ENCODE measurements around the gene TSC22D1.
"Not testable (repeated sequence)": the region's sequence is repeated elsewhere in the genome, so short reads cannot be mapped to it uniquely, and the experiment has no call there.

The TSC22D1 gene

DNA sequence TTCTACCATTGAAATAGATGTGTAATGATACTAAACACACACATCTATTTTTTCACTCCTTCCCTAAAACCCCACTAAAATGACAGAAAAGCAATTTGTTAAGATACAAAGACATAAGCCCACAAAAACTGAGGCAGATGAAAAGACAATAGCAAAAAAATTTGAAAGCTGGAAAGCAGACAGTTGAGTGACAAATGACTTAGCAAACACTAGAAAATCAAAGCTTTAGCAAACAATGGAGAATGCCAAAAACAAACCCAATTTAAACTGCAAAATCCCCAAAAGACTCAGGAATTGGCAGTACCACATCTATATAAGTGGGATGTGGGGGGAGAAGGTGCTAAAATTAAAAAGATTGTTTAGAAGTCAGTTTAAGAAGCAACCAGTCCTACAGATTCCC, 9.5 kb downstream of the TSC22D1 start:
- DNase-seq: peak; percentile 3

DNA sequence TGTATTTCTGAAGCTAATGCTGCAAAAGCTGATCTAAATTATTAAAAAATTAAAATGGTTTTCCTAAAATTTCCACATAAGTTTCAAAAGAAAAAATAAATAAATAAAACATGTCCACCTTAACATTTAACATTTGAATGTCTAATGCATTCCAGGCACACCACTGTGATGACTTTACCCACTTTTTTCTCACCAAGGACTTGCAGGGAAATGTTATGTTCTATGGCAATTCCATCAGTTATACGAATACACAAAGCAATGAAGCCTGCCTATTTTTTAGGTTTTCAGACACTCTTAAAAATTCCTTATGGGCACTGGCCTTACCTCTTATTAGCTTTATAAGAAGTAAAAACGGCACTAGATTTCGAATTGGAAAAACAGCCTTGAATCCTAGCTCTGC, 10.2 kb downstream of the TSC22D1 start:
- no peak for DNase-seq

DNA sequence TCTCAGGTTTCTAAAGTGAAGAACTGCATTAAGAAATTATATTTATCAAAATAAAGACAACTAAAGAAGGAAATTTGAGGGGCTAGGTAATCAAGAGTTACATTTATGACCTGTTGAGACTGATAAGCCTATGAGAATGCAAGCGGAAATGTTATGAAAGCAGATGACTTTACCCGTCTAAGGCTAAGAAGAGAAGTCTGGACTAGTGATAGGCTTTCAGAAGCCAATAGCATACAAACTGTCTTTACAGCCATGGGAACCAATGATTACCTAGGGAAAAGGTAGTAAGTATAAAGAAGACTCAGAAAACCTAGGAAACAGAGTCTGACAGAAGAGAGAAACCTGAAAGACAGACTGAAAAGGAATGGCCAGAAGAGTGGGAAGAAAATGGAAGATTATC, 11.2 kb downstream of the TSC22D1 start:
- no peak for DNase-seq

DNA sequence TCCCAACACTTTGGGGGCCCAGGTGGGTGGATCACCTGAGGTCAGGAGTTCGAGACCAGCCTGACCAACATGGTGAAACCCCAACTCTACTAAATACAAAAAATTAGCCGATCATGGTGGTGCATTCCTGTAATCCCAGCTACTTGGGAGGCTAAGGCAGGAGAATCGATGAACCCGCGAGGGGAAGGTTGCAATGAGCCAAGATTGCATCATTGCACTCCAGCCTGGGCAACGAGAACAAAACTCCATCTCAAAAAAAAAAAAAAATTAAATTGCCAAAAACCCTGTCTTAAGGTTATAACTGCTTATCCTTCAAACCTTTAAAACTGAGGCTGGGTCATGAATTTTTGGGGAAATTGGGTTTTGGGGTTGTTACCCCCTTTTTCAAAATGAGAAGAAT, 13.3 kb downstream of the TSC22D1 start:
- DNase-seq: not testable (repeated sequence)

DNA sequence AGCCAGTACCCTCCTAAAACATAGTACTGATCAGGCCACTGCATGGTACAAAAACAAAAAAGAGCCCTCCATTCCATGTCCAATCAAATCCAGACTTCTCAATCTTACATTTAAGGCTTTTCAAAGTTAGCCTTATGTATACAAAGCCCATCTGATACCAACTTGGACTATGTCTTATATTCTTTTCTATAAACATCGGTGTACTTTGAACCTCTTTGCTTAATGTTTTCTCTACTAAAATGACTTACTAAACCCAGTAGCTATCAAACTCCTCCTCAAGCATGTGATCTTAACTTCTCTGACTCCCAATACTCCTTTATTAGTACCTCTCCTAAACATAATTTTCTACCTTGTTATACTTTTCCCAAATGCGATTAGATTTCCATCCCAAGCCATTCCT, 14.8 kb downstream of the TSC22D1 start:
- no peak for DNase-seq

DNA sequence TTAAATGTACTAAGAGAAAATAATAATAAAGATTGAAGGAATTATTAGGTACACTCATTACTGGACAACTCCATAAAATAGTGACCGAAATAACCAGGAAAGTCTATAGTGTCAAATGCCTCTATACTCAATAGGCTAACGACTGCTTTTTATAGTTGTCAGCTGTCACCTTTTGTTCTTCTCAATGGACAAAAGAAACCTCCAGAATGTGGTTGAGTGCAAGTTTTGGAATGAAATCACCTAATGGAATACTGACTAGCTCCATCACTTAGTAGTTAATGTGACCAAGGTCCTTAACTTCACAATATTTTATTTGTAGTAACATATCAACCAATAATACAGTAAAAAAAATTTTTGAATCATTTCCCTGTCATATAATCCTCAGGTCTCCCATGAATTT, 18.1 kb downstream of the TSC22D1 start:
- DNase-seq: no peak

DNA sequence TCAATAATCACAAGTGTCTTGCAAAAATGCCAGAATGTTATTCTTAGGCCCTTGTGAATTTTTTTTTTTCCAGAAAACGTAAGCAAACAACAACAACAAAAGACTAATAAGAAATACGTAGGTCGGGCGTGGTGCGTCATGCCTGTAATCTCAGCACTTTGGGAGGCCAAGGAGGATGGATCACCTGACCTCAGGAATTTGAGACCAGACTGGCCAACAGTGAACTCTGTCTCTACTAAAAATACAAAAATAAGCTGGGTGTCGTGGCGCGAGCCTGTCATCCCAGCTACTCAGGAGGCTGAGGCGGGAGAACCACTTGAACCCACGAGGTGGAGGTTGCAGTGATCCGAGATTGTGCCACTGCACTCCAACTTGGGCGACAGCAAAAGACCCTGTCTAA, 20.9 kb downstream of the TSC22D1 start:
- no peak for DNase-seq

DNA sequence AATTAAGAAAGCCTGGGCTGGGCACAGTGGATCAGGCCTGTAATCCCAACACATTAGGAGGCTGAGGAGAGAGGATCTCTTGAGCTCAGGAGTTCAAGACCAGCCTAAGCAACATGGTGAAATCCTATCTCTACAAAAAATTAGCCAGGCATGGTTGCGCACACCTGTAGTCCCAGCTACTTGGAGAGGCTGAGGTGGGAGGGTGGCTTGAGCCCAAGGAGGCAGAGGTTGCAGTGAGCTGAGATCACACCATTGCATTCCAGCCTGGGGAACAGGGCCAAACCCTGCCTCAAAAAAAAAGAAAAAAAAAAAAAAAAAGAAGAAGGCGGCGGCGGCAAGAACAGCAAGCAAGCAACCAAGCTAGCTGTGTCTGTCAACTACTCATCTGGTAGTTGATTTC, 26.7 kb downstream of the TSC22D1 start:
- no peak for DNase-seq

DNA sequence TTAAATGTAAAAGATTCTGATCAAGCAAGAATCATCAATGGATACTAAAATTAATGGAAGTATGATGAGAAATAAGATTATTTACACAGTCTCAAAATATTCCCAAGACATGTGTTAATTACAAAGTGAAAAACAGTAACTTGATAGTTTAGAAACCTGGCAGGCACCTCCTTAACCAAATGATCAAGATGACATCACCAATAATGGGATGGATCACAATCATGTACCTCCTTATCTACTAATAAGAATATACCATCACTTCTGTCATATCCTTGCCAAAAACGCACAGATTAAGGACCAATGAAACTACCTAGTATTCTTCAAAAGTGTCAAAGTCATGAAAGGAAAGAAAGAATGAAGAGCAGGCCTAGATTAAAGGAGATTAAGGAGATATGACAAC, 30.0 kb downstream of the TSC22D1 start:
- DNase-seq: no peak

DNA sequence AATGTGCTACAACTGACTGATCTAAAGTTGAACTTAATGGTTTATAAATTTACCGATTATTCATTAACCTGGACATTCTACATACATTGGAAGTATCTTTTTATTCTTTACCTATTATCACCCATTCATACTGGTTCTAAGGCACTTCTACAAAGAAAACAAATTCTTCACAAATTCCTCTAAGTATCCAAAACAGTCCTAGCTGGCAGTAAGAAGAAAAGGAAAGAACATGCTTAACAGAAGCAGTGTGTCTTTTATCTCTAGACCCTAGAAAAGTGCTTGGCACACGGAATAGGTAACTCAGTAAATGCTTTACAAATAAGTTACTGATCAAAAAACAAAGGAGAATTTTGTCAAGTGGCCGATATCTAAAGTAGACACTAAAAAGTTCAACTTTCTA, 32.8 kb downstream of the TSC22D1 start:
- DNase-seq: no peak

DNA sequence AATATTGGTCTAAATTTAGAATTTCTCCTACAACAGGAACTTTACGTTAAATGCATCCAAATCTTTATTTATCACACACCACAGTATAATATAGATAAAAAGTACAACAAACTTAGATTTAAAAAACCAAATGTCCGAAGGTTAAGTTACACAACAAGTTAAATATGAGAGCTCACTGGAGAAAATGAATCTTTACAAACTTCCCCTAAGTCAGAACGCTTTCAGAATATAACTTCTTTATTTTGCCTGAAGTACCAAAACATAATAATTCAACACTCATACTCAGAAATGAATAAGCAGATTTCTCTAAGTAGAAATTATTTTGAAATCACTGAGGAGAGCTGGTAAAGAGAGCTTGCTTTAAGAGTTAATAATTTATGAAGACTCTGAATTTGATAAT, 33.8 kb downstream of the TSC22D1 start:
- DNase-seq: no peak

DNA sequence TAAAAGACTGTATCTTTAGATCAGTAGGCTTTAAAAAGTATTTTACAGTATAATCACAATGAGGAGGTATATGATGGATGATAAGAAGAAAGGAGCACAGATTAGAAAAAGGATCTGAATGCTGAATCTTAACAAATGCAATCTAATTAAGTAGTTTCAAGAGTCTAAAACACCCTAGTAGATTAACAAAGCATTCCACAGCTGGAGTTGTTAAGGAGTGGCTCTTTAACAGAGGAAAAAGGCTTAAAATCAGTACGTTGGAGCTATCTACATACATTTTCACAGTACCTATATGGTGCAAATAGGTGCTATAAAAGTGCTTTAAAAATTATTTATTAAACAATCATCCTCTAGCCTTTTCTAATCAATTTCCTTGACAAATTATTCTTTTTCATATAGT, 34.5 kb downstream of the TSC22D1 start:
- no peak for DNase-seq

DNA sequence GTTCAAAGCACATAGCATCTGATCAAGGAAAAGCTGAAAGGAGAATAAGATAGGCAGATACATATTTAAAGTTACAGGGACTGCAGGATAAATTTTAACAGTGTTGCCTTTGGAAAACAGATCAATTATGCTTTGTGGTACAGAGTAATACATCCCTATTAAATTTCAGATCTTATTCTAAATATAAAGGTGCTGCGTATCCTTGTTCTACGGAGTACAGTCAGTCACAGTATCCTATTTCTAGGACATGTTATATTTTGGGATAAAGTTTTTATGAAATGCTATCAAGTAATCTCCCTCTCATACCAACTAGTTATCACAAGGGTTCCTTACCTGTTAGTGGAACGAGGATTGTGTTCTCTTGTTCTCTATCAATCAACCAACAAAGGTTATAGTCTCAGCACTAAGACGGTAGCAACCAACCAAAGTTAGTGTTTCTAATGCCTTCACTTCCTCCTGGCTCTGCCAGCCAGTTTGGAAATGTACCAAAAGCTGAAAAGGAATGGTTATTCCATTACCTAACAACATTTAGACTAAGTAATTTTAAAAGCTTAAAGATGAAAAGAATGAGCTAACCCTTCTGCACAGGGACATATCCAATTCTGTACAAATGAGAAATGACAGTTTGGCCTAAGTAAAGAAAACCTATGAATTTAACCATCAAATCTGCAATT, 35.2 kb downstream of the TSC22D1 start:
- no peak for DNase-seq

DNA sequence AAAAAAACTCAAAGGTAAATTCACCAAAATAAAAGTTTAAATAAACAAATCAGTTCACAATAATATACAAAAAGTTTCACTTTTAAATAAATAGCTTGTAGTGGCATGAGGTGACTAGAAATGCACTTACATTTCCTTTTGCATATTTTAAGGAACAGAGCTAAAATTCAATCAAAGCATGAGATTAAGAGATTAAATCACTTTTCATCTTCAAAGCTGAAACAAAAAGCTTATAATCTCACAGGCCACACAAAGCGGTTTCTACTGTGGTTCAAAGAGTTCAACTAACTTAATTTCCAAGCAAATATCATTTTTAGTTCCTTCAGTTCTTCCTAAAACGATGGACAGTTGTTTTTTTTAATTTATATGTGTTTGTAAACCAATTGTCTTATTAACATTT, 38.9 kb downstream of the TSC22D1 start:
- DNase-seq: no peak

DNA sequence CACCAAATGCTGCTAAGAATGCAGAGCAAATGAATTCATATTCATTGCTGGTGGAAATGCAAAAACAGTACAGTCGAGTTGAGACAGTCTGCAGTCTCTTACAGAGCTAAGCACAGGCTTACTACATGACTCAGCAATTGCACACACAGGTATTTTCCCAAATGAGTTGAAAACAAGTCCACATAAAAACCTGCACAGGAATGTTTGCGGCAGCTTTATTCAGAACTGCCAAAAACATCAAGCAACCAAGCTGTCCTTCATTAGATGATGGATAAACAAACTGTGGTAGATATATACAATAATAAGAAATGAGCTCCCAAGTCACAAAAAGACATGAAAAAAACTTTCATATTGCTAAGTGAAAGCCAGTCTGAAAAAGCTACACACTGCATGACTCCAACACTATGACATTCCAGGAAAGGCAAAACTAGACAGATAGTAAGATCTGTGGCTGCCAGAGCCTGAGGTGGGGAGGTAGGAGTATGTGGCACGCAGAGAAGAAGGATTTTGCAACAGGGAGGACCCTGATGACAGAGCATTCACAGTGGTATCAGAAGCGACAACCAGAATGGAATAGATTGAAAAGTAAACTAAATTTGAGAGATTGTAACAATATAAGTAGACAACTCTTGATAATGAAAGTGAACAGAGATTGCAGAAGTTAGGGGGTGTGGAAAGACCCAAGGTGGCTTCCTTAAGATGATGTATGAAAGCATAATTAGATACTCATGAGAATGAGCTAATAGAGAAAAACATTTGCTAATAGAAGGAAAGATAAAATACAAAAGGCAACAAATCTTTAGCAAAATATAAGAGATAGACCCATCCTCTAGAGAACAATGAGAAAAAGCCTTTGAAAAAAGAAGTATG, 52.7 kb downstream of the TSC22D1 start:
- DNase-seq: peak; percentile 53

DNA sequence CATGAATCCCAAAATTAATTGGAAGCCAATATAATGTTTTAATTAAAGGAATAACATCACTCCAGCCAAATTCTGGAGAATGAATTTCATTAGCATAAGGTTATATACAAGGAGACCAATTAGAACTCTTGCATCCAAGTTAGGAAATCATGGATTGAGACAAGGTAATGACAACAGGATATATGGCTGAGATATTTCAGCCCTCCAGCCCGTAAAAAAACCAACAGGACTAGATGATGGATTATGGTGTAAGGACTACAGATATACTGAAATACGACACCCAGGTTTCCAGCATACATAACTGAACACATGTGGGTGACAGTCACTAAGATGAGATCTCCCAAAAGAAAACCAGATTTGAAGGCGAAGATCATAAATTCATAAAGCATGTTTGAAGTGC, 56.5 kb downstream of the TSC22D1 start:
- DNase-seq: no peak

DNA sequence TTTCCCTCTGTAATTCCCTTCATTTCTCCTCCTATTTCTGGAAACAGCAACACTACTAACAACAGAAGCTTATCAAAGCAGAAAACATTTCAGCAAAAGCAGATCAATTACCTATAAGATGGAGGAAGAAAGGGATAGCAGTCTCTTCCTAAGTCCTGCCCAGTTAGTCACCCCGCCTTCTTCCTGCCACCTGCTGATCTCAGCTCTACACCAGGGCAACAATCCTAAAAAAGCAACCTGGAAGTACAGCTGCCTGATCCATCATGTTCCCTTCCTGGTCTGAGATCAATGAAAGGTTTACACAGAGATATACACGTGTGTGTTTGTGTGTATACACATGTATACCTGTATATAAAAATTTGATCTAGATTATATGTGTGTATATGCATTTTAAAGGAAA, 59.4 kb downstream of the TSC22D1 start:
- DNase-seq: peak; percentile 87

DNA sequence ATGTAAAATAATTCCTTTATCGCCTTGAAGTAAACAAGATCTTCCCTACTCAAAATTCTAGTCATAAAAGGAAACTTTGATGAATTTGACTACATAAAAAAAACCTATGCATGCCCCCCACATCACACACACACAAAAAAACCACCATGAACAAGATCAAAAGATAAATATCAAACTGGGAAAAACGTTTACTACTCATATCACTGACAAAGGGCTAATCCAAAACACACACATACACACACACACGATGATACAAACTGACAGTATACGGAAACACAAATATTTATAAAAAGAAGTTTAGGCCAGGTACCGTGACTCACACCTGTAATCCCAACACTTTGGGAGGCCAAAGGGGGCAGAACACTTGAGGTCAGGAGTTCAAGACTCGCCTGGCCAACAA, 61.9 kb downstream of the TSC22D1 start:
- no peak for DNase-seq

DNA sequence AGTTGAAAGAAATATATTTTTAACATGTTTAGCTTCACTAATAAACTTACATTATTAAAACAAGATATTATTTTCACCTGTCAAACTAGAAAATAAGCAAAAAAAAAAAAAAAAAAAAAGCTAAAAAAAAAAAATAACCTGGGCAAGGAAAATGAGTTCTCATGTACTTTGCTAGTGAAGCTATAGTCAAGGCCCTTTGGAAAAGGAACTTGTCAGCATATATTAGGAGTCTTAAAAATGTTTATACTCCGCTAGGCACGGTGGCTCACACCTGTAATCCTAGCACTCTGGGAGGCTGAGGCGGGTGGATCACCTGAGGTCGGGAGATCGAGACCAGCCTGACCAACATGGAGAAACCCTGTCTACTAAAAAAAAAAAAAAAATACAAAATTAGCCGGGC, 66.3 kb downstream of the TSC22D1 start:
- DNase-seq: not testable (repeated sequence)

DNA sequence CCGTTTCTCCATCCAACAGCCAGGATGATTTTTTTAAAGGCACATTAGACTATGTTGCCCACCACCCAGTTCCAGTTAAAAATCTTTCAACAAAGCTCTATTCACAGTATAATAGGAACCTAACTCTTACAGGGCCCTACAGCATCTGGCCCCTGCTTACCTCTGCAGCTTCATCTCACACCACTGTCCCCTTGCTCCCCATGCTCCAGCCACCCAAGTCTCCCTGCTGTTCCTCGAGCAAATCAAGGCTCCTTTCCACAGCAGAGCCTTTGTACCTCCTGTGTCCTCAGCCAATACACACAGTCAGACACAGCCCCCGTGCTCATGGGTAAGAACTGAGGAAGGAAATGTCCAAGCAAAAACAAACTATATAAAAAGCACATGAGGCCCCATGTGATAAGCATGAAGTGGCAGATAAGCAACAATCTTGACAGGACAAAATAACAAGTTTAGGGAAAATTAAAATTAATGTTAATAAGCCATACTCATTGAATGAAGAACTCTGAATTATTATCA, 67.5 kb downstream of the TSC22D1 start:
- no peak for DNase-seq

DNA sequence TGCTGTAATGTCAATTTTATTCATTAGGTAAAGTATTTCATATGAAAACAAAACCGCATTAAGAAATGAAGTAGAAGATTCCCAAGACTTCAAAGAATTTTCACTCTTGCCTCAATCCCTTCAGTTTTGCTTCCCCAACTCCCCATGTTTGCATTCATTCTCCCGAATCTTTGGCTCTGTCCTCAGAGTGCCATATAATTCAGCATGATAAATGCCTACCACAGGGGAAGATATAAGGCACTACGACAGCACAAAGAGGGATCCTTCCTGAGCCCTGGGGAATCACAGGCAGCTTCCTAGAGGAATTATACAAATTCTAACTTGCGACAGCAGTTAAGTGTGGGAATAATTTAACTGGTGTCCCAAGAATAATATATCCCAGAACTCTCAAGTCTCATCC, 68.5 kb downstream of the TSC22D1 start:
- no peak for DNase-seq

DNA sequence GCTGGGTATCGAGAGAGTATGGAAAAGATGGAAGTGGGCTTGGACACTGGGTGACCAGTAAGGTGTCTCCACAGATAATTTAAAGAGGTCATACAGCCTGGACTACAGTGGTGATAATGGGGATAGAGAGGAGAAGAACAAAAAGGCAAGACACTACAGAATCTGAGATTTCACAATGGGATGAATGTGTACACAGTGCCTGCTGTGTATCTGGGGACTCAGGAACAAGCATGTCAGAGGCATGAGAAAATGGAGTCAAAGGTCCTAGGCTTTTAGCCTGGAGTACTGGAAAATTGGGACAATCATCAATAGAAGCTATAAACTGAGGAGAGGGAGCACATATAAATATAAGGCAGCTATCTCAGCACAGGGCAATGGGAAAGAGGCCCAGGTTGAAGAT, 69.4 kb downstream of the TSC22D1 start:
- DNase-seq: no peak

DNA sequence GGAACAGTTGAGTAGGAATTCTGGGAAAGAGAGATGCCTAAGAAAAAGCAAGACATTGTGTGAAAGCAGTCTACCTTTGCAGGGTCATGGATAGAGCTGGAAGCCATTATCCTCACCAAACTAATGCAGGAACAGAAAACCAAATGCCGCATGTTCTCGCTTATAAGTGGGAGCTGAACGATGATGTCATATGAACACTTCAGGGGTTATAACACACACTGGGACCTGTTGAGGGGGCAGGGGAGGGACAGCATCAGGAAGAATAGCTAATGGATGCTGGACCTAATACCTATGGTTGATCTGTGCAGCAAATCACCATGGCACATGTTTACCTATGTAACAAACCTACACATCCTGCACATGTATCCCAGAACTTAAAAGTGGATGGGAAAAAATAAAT, 69.9 kb downstream of the TSC22D1 start:
- no peak for DNase-seq

DNA sequence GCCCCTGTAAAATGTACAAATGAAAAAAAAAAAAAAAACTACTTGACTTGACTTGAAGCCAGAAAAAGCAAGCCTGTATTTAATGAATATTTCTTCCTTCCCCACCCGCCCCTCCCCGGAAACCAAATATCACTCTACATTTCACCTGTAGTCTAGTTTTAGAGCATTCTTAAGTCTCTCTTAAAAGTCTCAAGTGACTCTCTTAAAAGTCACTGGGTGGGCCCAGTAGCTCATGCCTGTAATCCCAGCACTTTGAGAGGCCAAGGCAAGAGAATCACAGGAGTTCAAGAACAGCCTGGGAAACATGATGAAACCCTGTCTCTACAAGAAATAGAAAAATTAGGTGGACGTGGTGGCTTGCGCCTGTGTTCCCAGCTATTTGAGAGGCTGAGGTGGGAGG, 72.0 kb downstream of the TSC22D1 start:
- no peak for DNase-seq

DNA sequence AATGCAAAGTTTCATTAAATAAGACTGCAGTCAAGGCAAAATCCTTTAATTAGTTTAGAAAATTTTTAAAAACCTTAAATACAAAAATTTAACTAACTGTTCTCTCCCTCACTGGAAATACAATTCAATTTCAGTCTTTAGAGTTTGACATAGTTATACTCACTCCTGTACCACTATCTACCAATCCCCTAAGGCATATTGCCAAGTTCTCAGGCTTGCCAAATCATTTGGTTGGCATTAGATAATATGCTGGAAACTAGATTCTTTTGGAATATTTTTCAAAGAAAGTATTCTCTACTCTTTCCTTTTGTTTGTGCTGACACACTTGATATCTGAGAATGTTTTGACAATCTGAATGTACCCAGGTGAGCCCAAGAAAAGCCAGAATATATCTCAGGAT, 77.2 kb downstream of the TSC22D1 start:
- no peak for DNase-seq

Data from DMS53 (cell line).